SIG-M5 treated with dmso at 0.1 percent for 504 hours (cell line): ENCODE results near the gene GLYATL2.

Source experiments
- DNase-seq: peaks from one replicate; lab custom pipeline; 2025; ENCODE audit not compliant: unreplicated experiment; lab: John Stamatoyannopoulos, UW

The GLYATL2 gene

DNA sequence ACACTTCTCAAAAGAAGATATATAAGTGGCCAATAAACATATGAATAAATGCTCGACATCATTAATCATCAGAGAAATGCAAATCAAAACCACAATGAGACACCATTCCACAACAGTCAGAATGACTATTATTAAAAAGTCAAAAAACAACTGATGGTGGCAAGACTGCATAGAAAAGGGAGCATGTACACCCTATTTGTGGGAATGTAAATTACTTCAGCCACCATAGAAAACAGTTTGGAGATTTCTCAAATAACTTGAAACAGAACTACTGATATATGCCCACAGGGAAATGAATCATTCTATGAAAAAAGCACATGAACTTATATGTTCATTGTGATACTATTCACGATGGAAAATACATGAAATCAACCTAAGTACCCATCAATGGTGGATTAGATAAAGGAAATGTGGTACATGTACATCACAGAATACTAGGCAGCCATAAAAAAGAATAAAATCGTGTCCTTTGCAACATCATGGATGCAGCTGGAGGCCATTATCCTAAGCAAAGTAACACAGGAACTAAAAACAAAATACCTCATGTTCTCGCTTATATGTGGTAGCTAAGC, 42.4 kb downstream of the GLYATL2 start:
- no peak for DNase-seq

DNA sequence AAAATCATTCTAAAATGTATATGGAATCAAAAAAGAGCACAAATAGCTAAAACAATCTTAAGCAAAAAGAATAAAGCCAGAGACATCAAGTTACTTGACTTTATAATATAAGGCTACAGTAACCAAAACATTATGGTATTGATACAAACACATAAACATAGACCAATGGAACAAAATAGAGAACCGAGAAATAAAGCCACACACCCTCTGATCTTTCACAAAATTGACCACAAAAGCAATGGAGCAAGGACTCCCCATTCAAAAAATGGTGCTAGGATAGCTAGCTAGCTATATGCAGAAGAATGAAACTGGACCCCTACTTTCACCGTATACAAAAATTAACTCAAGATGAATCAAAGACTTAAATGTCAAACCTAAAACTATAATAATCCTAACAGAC, 43.2 kb downstream of the GLYATL2 start:
- no peak for DNase-seq

DNA sequence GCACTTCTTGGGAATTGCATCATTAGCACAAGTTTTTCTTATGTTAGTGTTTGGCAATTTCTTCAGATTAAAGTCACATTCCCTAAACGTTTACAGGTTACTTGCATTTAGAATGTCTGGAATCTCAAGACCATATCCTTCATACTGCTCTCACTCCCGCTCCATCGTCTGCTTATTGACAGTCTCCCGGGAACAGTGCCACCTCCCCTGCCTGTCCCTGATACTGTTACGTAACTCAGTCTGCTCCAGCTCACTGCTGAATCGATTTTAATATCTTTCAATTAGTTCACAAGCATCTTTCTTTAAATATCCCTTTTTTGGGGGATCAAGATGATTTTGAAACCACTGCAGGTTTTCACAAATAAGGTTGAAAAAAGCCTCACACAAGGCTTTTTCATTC, 48.2 kb downstream of the GLYATL2 start:
- DNase-seq: no peak

DNA sequence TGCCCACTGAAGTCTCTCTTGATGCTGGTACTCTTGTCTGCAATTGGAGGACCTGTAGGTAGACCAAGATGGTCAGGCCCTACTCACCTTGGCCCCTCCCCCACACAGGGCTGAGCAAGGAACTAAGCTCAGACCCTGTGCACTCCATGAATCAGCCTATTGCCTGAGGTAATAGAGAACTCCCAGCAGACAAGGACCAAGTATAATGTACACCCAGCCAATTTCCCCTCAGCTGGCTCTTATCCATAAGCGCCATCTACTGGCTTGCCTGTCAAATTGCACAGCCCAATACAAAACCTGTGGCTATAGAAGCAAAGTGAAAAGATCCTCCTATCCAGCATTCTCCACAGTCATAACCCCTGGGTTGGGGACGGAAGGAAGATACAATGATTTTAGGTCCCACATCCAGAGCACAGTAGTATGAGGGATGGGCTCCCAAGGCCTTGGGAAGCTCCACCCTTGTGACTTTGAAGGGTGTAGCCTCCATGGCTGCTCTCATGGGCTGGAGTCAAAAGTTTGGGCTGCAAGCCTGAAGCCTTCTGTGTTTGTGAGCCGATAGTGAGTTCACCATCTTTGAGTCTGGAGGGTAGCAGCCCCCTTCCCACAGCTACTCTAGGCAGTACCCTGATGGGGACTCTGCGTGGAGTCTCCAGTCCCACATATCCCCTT, 56.0 kb downstream of the GLYATL2 start:
- peak; percentile 62 for DNase-seq

DNA sequence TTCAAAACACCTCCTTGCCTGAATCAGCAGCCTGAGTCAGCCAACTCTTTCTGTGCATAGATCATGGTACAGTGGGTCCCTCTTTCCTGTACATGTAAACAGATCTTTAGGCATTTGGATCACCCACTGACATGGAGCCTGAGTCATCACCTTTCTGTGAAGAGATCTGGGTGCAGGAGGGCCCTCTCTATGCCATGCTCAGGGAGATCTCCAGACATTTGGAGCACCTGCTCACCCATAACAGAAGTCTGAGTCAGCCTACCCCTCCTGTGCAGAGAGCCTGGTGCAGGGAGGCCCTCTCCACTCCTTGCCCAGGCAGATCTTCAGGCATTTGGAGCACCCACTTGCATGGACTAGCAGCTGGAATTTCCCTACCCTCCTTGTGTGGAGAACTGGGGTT, 56.6 kb downstream of the GLYATL2 start:
- no peak for DNase-seq

DNA sequence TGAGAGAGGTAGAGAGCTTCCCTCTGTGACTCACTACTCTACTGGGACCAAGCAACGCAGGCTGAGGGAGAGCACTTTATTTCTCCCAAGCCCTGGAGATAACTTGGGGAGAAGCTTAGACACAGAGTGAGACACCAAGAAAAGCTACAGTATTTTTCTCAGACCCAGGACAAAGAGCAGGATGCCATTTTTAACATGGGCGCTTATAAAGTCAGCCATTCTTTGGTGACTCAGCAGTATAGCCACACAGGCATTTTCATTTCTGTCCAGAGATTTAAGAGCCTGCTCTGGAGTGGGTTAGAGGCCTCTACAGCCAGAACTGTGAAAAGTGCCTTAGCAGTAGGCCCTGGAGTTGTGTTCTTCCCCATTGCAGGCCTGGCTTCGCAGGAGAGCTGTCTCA, 57.8 kb downstream of the GLYATL2 start:
- no peak for DNase-seq

DNA sequence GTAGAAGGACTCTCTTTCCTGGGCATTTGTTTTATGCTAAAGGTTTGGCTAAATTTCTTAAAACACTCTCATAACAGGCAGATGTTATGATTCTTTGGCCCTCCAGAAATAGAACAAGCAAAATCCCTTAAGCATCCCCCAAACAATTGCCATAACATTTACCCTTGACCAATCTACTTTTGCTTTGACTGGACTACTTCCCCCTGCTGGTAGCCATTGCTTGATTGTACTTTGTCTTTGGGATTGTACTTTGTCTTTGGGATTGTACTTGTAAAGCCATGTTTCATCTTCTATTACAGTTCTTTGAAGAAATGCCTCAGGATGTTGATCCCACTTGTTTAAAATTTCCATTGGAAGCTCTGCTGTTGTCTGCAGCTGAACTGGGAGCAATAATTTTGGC, 59.5 kb downstream of the GLYATL2 start:
- no peak for DNase-seq
